GM12875 (cell line): Measurements from ENCODE around the gene SFRP4.
"Not testable (repeated sequence)": the region's sequence is repeated elsewhere in the genome, so short reads cannot be mapped to it uniquely, and the experiment has no call there.

Experiments used
- H3K4me3 ChIP-seq: one replicate; pipeline ENCODE4 v1.5.1; 2011; ENCODE audit warnings: low read depth, low read length, control low read depth
- TF ChIP-seq, protein P1 (sequence below): IDR thresholded peaks from 2 replicates; pipeline ENCODE4 v1.5.1; 2011; ENCODE audit warnings: low read depth, mild to moderate bottlenecking, control low read depth, inconsistent platforms, low read length, moderate library complexity, borderline replicate concordance; ENCODE audit not compliant: insufficient read depth

The SFRP4 gene

GRCh38 chr7:37916673-37917660 is at the start of gene SFRP4:
SFRP4 (minus strand) TSS chr7:37916817; CDS start chr7:37916537, 280 bp downstream.
- H3K4me3 ChIP-seq, result no peak within 1 kb of the TSS
- TF ChIP-seq, protein P1, sequence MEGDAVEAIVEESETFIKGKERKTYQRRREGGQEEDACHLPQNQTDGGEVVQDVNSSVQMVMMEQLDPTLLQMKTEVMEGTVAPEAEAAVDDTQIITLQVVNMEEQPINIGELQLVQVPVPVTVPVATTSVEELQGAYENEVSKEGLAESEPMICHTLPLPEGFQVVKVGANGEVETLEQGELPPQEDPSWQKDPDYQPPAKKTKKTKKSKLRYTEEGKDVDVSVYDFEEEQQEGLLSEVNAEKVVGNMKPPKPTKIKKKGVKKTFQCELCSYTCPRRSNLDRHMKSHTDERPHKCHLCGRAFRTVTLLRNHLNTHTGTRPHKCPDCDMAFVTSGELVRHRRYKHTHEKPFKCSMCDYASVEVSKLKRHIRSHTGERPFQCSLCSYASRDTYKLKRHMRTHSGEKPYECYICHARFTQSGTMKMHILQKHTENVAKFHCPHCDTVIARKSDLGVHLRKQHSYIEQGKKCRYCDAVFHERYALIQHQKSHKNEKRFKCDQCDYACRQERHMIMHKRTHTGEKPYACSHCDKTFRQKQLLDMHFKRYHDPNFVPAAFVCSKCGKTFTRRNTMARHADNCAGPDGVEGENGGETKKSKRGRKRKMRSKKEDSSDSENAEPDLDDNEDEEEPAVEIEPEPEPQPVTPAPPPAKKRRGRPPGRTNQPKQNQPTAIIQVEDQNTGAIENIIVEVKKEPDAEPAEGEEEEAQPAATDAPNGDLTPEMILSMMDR, result peak; percentile 66

GRCh38 chr7:37964196-37964595 is 47.6 kb upstream of the SFRP4 start:
- H3K4me3 ChIP-seq, result no peak overlapping the region
- TF ChIP-seq, protein P1, result no peak

DNA sequence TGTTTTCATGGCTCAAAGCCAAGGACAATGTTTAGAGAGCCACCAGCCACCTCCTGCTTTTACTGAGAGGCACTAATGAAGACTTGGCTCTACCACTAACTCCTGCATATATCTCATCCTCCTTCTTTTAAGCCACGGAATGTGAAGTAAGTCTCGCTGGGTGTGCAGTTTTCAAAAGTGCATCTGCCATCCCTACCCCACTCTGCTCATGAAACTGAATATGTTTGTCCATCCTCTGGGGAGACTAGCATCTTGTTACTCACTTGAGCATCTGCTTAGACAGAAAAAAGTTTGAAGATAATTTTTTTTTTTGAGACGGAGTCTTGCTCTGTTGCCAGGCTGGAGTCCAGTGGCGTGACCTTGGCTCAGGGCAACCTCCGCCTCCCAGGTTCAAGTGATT is 44.6 kb upstream of the SFRP4 start:
- no peak overlapping the region for H3K4me3 ChIP-seq
- TF ChIP-seq, protein P1, result no peak

DNA sequence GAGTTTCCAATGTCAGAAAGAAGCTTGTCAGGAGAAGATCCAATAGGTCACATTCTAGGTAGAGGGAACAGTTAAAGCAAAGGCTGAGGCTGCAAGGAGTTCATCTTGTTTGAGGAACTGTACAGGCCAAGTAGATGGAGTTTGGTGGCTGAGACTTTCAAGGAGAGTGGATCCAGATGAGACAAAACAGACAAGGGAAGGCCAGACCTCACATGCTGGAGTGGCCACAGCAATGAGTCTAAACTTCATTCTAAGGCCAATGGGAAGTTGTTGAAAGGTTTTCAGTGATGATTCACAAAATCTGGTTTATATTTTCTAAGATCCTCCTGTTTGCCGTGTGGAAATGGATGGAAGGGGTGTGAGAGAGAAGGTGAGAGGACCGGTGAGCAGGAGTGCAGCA is 43.9 kb upstream of the SFRP4 start:
- TF ChIP-seq, protein P1, result no peak
- H3K4me3 ChIP-seq, result no peak overlapping the region

DNA sequence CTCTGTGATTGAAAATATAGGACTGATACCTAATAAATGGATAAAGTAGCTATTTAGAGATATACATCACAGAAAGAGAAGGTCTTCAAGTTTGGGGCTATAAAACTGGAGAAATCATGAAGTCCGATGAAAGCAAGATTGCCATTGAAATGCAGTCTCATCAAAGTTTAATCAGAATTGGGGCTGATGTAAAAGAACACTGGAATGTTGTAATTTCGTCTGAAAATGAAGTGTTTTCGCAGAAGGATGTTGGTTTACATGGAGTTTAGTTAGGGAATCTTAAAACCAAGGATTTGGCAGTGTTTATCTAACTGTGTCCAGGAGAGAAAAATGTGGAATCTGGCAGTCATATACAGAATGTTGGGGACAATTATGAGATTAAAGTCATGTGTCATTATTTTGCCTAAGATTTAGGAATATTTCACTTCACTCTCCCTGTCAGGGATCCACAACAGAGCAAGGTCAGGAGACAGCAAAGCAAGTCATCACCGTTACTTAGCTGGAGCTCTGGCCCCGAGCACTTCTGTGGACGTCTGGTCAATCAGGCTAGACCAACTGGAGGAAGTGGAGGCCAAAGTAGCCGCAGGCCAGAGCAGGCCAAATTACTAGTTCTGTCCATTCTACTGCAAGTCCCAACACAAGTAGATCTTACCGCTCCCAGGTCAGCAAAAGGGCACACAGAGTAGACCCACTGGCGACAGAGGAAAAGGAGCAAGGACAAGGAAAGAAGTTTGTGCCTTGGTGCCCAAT is 40.8 kb upstream of the SFRP4 start:
- TF ChIP-seq, protein P1, result no peak
- no peak overlapping the region for H3K4me3 ChIP-seq

DNA sequence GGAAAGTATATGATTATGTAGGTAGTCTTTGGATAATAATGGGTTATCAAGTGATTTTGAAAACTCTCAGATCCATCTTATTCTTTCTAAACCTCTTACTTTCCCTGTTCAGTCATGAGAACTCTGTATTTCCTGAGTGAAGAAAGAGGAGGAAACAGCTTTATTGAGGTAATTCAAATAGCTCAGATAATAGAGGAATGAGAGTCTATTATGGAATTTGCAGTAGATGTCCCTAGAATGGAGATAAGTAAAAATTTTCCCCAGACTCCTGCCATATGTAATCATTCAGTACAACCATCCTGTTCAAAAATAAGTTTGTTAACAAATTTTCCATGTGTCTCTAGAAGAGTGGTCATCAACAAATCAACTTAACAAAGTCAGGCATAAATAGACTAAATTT is 40.2 kb upstream of the SFRP4 start:
- TF ChIP-seq, protein P1, result no peak
- H3K4me3 ChIP-seq, result no peak overlapping the region

DNA sequence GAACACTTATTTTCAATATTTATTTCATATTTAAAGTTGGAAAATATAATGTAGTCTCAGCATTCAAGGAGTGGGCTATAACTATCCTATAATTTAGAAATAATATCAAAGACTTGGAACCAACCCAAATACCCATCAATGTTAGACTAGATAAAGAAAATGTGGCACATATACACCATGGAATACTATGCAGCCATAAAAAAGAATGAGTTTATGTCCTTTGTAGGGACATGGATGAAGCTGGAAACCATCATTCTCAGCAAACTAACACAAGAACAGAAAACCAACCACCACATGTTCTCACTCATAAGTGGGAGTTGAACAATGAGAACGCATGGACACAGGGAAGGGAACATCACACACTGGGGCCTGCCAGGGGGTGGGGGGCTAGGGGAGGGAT is 37.6 kb upstream of the SFRP4 start:
- H3K4me3 ChIP-seq, result not testable (repeated sequence)
